GM23338 (cell line): Measurements from ENCODE around the gene GPI. TPM values are rescaled to one million over a fixed set of nuclear protein-coding genes. Genes with fewer than 3 reads are reported as not detected.

Experiments
- ATAC-seq: fragments of 200-7000 bp; cut with Tn5 transposase; 3 replicates; pipeline ENCODE4 v1.9.1; 2020
- DNase-seq: peaks from one replicate; pipeline ENCODE4 v3.0.0-alpha.2; 2015; ENCODE audit warnings: low spot score
- H2AFZ ChIP-seq: fragments of 200-600 bp; sonication (generic); 2 replicates; pipeline ENCODE4 v1.8.0; 2016; ENCODE audit warnings: antibody characterized with exemption, mild to moderate bottlenecking, moderate library complexity
- H3F3A ChIP-seq: fragments of 200-600 bp; sonication (generic); replicated peaks from 2 replicates; pipeline ENCODE4 v1.8.0; 2017; ENCODE audit warnings: antibody characterized with exemption, mixed run types, low read depth
- H3K27ac ChIP-seq: fragments of 200-600 bp; sonication (generic); 2 replicates; pipeline ENCODE4 v1.6.1; 2016; ENCODE audit warnings: low read depth
- H3K27me3 ChIP-seq: fragments of 200-600 bp; sonication (generic); 2 replicates; pipeline ENCODE4 v1.8.0; 2016; ENCODE audit warnings: mild to moderate bottlenecking, mixed run types, moderate library complexity; ENCODE audit not compliant: insufficient read depth
- H3K36me3 ChIP-seq: fragments of 200-600 bp; sonication (generic); 2 replicates; pipeline ENCODE4 v1.8.0; 2016; ENCODE audit warnings: mild to moderate bottlenecking; ENCODE audit not compliant: insufficient read depth
- H3K4me1 ChIP-seq: fragments of 200-600 bp; sonication (generic); 2 replicates; pipeline ENCODE4 v1.8.0; 2016; ENCODE audit warnings: mild to moderate bottlenecking, moderate library complexity; ENCODE audit not compliant: insufficient read depth
- H3K4me2 ChIP-seq: fragments of 200-600 bp; sonication (generic); 2 replicates; pipeline ENCODE4 v1.7.1; 2017; ENCODE audit warnings: mixed run types
- H3K4me3 ChIP-seq: fragments of 200-600 bp; sonication (generic); 2 replicates; pipeline ENCODE4 v1.6.1; 2016; ENCODE audit warnings: mixed run types
- H3K79me2 ChIP-seq: fragments of 200-600 bp; sonication (generic); replicated peaks from 2 replicates; pipeline ENCODE4 v1.8.0; 2017; ENCODE audit warnings: mild to moderate bottlenecking; ENCODE audit not compliant: insufficient read depth
- H3K9me2 ChIP-seq: fragments of 200-600 bp; sonication (generic); 2 replicates; pipeline ENCODE4 v1.8.0; 2017; ENCODE audit not compliant: insufficient read depth
- H4K20me1 ChIP-seq: fragments of 200-600 bp; sonication (generic); replicated peaks from 2 replicates; pipeline ENCODE4 v1.8.0; 2017; ENCODE audit warnings: mild to moderate bottlenecking; ENCODE audit not compliant: insufficient read depth
- H3K27ac Mint-ChIP-seq: 2 replicates; pipeline ENCODE4 v1.8.0; 2020; ENCODE audit warnings: inconsistent platforms, mild to moderate bottlenecking, moderate library complexity, mixed read lengths
- H3K27me3 Mint-ChIP-seq: 3 replicates; pipeline ENCODE4 v1.8.0; 2022; ENCODE audit warnings: low read depth, mild to moderate bottlenecking, moderate library complexity, mixed read lengths, inconsistent platforms; ENCODE audit not compliant: insufficient read depth, poor library complexity
- H3K36me3 Mint-ChIP-seq: 3 replicates; pipeline ENCODE4 v1.8.0; 2021; ENCODE audit warnings: low read depth, mild to moderate bottlenecking, inconsistent platforms, moderate library complexity, mixed read lengths
- H3K4me1 Mint-ChIP-seq: 3 replicates; pipeline ENCODE4 v1.8.0; 2020; ENCODE audit warnings: mild to moderate bottlenecking, inconsistent platforms, mixed read lengths
- H3K4me3 Mint-ChIP-seq: 3 replicates; pipeline ENCODE4 v1.8.0; 2021; ENCODE audit warnings: moderate library complexity, mild to moderate bottlenecking, inconsistent platforms, mixed read lengths
- H3K9me3 Mint-ChIP-seq: 3 replicates; pipeline ENCODE4 v1.8.0; 2020; ENCODE audit warnings: moderate library complexity, mild to moderate bottlenecking, inconsistent platforms, mixed read lengths
- EZH2phosphoT487 ChIP-seq: fragments of 200-600 bp; sonication (generic); IDR thresholded peaks from one replicate; pipeline ENCODE4 v1.8.1; 2018; ENCODE audit warnings: antibody characterized with exemption; ENCODE audit not compliant: unreplicated experiment
- JUNB ChIP-seq: IDR thresholded peaks from one replicate; pipeline ENCODE4 v1.6.1; 2016; ENCODE audit warnings: antibody characterized with exemption; ENCODE audit not compliant: unreplicated experiment
- REST ChIP-seq: IDR thresholded peaks from one replicate; pipeline ENCODE4 v1.6.1; 2018; ENCODE audit warnings: antibody characterized with exemption; ENCODE audit not compliant: unreplicated experiment
- STAT1 ChIP-seq: IDR thresholded peaks from one replicate; pipeline ENCODE4 v1.6.1; 2016; ENCODE audit warnings: antibody characterized with exemption; ENCODE audit not compliant: unreplicated experiment
- ZNF114 ChIP-seq: fragments of 250-450 bp; sonication (Bioruptor Pico); IDR thresholded peaks from 2 replicates; pipeline ENCODE4 v1.5.0; 2020; ENCODE audit warnings: mild to moderate bottlenecking, moderate library complexity
- ZNF462 ChIP-seq: fragments of 250-450 bp; sonication (Bioruptor Pico); IDR thresholded peaks from 2 replicates; pipeline ENCODE4 v1.5.0; 2020; ENCODE audit warnings: mild to moderate bottlenecking, moderate library complexity
- polyA plus RNA-seq: library from polyadenylated mRNA; unstranded; fragments of >200 nt; fragmentation: Nextera tagmentation; extraction: Ambion mirVana; gene quantifications from 2 replicates; pipeline ENCODE4 v1.2.1, GENCODE V29; 2016
- total RNA-seq: library from RNA; depleted of rRNA; stranded (reverse); fragments of >200 nt; shearing (Covaris generic); gene quantifications from 2 replicates; pipeline ENCODE4 v1.2.3, GENCODE V29; 2014

Gene GPI
- total and polyA plus RNA-seq, 2 experiments from 2014 or later, result 136 to 327 TPM

- TF ChIP-seq ZNF462 (CRISPR knock-in tag) (no peak), STAT1 (no peak)
These were observed 8.1 kb upstream of the GPI start (continued) for GRCh38 chr19:34356875-34357274.

GRCh38 chr19:34357431-34357830 lies 7.6 kb upstream of the GPI start:
- no peaks in the 10 kb centered on the region for H3K9me2 ChIP-seq
- no peak overlapping the region for H3K4me2 ChIP-seq
- peaks cover 17% of the 10 kb centered on the region for H3K4me1 Mint-ChIP-seq
- no peaks in the 10 kb centered on the region for H3K27me3 ChIP-seq
- H2AFZ ChIP-seq, result no peak overlapping the region
- peaks cover 11% of the 10 kb centered on the region; the same call in 1 of the 2 replicates for H3K4me1 ChIP-seq
- H3K27ac Mint-ChIP-seq, result no peak overlapping the region
- no peaks in the 10 kb centered on the region for H3K36me3 ChIP-seq
- peaks cover 16% of the 10 kb centered on the region for H3F3A ChIP-seq
- no peak for DNase-seq
- peaks cover 12% of the 10 kb centered on the region for H3K27me3 Mint-ChIP-seq
- H3K4me3 ChIP-seq, result no peak overlapping the region
- no peak for ATAC-seq
- H3K36me3 Mint-ChIP-seq, result peaks cover 6% of the 10 kb centered on the region; the same call in 1 of the 3 replicates
- H3K27ac ChIP-seq, result no peak overlapping the region
- no peaks in the 10 kb centered on the region for H3K79me2 ChIP-seq
- H4K20me1 ChIP-seq, result no peaks in the 10 kb centered on the region
- no peaks in the 10 kb centered on the region; the same call in 2 of the 3 replicates for H3K9me3 Mint-ChIP-seq
- H3K4me3 Mint-ChIP-seq, result no peak overlapping the region
- TF ChIP-seq EZH2phosphoT487, result no peak
- TF ChIP-seq ZNF114 (CRISPR knock-in tag), result no peak
- TF ChIP-seq JUNB, result no peak
- TF ChIP-seq REST, result no peak
- TF ChIP-seq STAT1, result no peak
- no peak for TF ChIP-seq ZNF462 (CRISPR knock-in tag)
